GM23248 (cell line): Measurements from ENCODE around the gene MRPL40. TPM values are rescaled to one million over a fixed set of nuclear protein-coding genes. Genes with fewer than 3 reads are reported as not detected.
A peak's percentile ranks its signal among the peaks of the same experiment; 100 is the strongest.

Source experiments
- DNase-seq: peaks from one replicate; pipeline ENCODE4 v3.0.0-alpha.2; 2015
- H2AFZ ChIP-seq: fragments of 200-600 bp; sonication (generic); 2 replicates; pipeline ENCODE4 v1.6.1; 2016; ENCODE audit warnings: antibody characterized with exemption
- H3F3A ChIP-seq: fragments of 200-600 bp; sonication (generic); 2 replicates; pipeline ENCODE4 v1.6.1; 2016; ENCODE audit warnings: mild to moderate bottlenecking, antibody characterized with exemption, mixed run types; ENCODE audit not compliant: insufficient read depth
- H3K27ac ChIP-seq: fragments of 200-600 bp; sonication (generic); 2 replicates; pipeline ENCODE4 v1.5.1; 2016; ENCODE audit warnings: mild to moderate bottlenecking
- H3K27me3 ChIP-seq: fragments of 200-600 bp; sonication (generic); replicated peaks from 2 replicates; pipeline ENCODE4 v1.6.1; 2016; ENCODE audit warnings: mild to moderate bottlenecking; ENCODE audit not compliant: insufficient read depth
- H3K36me3 ChIP-seq: fragments of 200-600 bp; sonication (generic); 2 replicates; pipeline ENCODE4 v1.6.1; 2016; ENCODE audit warnings: low read depth, mild to moderate bottlenecking
- H3K4me1 ChIP-seq: fragments of 200-600 bp; sonication (generic); 2 replicates; pipeline ENCODE4 v1.6.1; 2016; ENCODE audit warnings: mild to moderate bottlenecking; ENCODE audit not compliant: insufficient read depth
- H3K4me2 ChIP-seq: fragments of 200-600 bp; sonication (generic); one replicate; pipeline ENCODE4 v1.6.1; 2016; ENCODE audit warnings: mild to moderate bottlenecking; ENCODE audit not compliant: unreplicated experiment
- H3K4me3 ChIP-seq: fragments of 200-600 bp; sonication (generic); 2 replicates; pipeline ENCODE4 v1.5.1; 2016; ENCODE audit warnings: mild to moderate bottlenecking
- H3K79me2 ChIP-seq: fragments of 200-600 bp; sonication (generic); 2 replicates; pipeline ENCODE4 v1.6.1; 2016; ENCODE audit warnings: mild to moderate bottlenecking; ENCODE audit not compliant: insufficient read depth
- H3K9ac ChIP-seq: fragments of 200-600 bp; sonication (generic); 2 replicates; pipeline ENCODE4 v1.6.1; 2016; ENCODE audit warnings: mild to moderate bottlenecking
- H3K9me2 ChIP-seq: fragments of 200-600 bp; sonication (generic); 2 replicates; pipeline ENCODE4 v1.6.1; 2016; ENCODE audit warnings: mixed run types, mild to moderate bottlenecking, moderate library complexity; ENCODE audit not compliant: insufficient read depth
- H3K9me3 ChIP-seq: fragments of 200-600 bp; sonication (generic); one replicate; pipeline ENCODE4 v1.6.1; 2017; ENCODE audit warnings: low read depth
- H4K20me1 ChIP-seq: fragments of 200-600 bp; sonication (generic); 2 replicates; pipeline ENCODE4 v1.6.0; 2016; ENCODE audit not compliant: insufficient read depth
- EZH2 ChIP-seq: fragments of 200-600 bp; sonication (generic); IDR thresholded peaks from 2 replicates; pipeline ENCODE4 v1.6.1; 2018; ENCODE audit warnings: antibody characterized with exemption, mild to moderate bottlenecking; ENCODE audit not compliant: insufficient read depth, poor library complexity, severe bottlenecking
- EZH2phosphoT487 ChIP-seq: fragments of 200-600 bp; sonication (generic); IDR thresholded peaks from 2 replicates; pipeline ENCODE4 v1.6.1; 2018; ENCODE audit warnings: antibody characterized with exemption, moderate library complexity, mild to moderate bottlenecking, low read depth; ENCODE audit not compliant: insufficient read depth
- WGBS, 2 experiments: methylation state at CpG; one replicate each; pipeline ENCODE4 v1.1.6; 2015 to 2017; ENCODE audit warnings: low lambda C conversion rate in 2 of 2, low coverage in 1 of 2; ENCODE audit errors: missing lambda C conversion rate in 2 of 2; 5-methylcytosine and 5-hydroxymethylcytosine counted together
- in situ Hi-C: fragments of 300-500 bp; cut with MboI; formaldehyde crosslinking; loops from 2 replicates; pipeline ENCODE4 v1.15.0; 2020
- polyA plus RNA-seq: library from polyadenylated mRNA; unstranded; fragments of >200 nt; fragmentation: Nextera tagmentation; extraction: Ambion mirVana; gene quantifications from 2 replicates; pipeline ENCODE4 v1.2.1, GENCODE V29; 2016
- total RNA-seq: library from RNA; depleted of rRNA; stranded (reverse); fragments of >200 nt; shearing (Covaris generic); gene quantifications from 2 replicates; pipeline ENCODE4 v1.2.3, GENCODE V29; 2014

The MRPL40 gene
- total and polyA plus RNA-seq, 2 experiments from 2014 or later = 37.6 to 81.9 TPM

- H3K79me2 ChIP-seq = no peaks in the 10 kb centered on the region
- no peak for DNase-seq
- no peaks in the 10 kb centered on the region for H4K20me1 ChIP-seq
- no peak overlapping the region for H3K27ac ChIP-seq
- H3F3A ChIP-seq = peaks cover 20% of the 10 kb centered on the region; the same call in 1 of the 2 replicates
- TF ChIP-seq EZH2 = no peak
- TF ChIP-seq EZH2phosphoT487 = no peak
- H3K4me1 ChIP-seq = peaks cover 7% of the 10 kb centered on the region; the same call in 1 of the 2 replicates
- no peak overlapping the region for H2AFZ ChIP-seq
- H3K36me3 ChIP-seq = peaks cover 39% of the 10 kb centered on the region
- H3K4me2 ChIP-seq = no peak overlapping the region
- H3K9me3 ChIP-seq = no peaks in the 10 kb centered on the region
- WGBS, 2 experiments = 98 to 99% methylated on average over 5 of the region's 5 CpGs
- no peaks in the 10 kb centered on the region for H3K27me3 ChIP-seq
- H3K9me2 ChIP-seq = no peaks in the 10 kb centered on the region
- in situ Hi-C loops = no loop called here
- H3K4me3 ChIP-seq = no peak overlapping the region
- no peak overlapping the region for H3K9ac ChIP-seq
Observed at GRCh38 chr22:19453718-19454117, 21.4 kb downstream of the MRPL40 start.

- H3F3A ChIP-seq = 0 out of 2 replicates have a peak, but pooled peaks cover 16% of the 10 kb centered on the region
- no peaks in the 10 kb centered on the region for H3K9me3 ChIP-seq
- no peaks in the 10 kb centered on the region for H3K27me3 ChIP-seq
- H3K27ac ChIP-seq = no peak overlapping the region
- in situ Hi-C loops = no loop called here
- no peaks in the 10 kb centered on the region for H3K79me2 ChIP-seq
- H3K4me3 ChIP-seq = no peak overlapping the region
- H3K9me2 ChIP-seq = no peaks in the 10 kb centered on the region
- DNase-seq = no peak
- no peak for TF ChIP-seq EZH2
- TF ChIP-seq EZH2phosphoT487 = no peak
- H3K36me3 ChIP-seq = peaks cover 44% of the 10 kb centered on the region
- no peak overlapping the region for H3K9ac ChIP-seq
- 74 to 77% methylated on average over 6 of the region's 6 CpGs for WGBS, 2 experiments
- H2AFZ ChIP-seq = no peak overlapping the region
- H3K4me2 ChIP-seq = no peak overlapping the region
- peaks cover 7% of the 10 kb centered on the region; the same call in 1 of the 2 replicates for H3K4me1 ChIP-seq
- H4K20me1 ChIP-seq = no peaks in the 10 kb centered on the region
Observed at GRCh38 chr22:19454156-19454555, 21.8 kb downstream of the MRPL40 start.

GRCh38 chr22:19455033-19455432 lies 22.7 kb downstream of the MRPL40 start:
- H3K27me3 ChIP-seq = no peaks in the 10 kb centered on the region
- WGBS, 2 experiments = 96 to 100% methylated on average over 2 of the region's 2 CpGs
- H3K4me1 ChIP-seq = peaks cover 7% of the 10 kb centered on the region; the same call in 1 of the 2 replicates
- H3F3A ChIP-seq = 0 out of 2 replicates have a peak, but pooled peaks cover 10% of the 10 kb centered on the region
- H3K4me2 ChIP-seq = no peak overlapping the region
- in situ Hi-C loops = no loop called here
- H3K9me2 ChIP-seq = no peaks in the 10 kb centered on the region
- no peak overlapping the region for H3K9ac ChIP-seq
- H3K27ac ChIP-seq = no peak overlapping the region
- no peaks in the 10 kb centered on the region for H4K20me1 ChIP-seq
- H3K4me3 ChIP-seq = no peak overlapping the region
- no peaks in the 10 kb centered on the region for H3K79me2 ChIP-seq
- no peak overlapping the region for H2AFZ ChIP-seq
- no peak for TF ChIP-seq EZH2
- no peak for TF ChIP-seq EZH2phosphoT487
- H3K9me3 ChIP-seq = no peaks in the 10 kb centered on the region
- peaks cover 41% of the 10 kb centered on the region for H3K36me3 ChIP-seq
- no peak for DNase-seq

GRCh38 chr22:19455585-19456370 lies 23.4 kb downstream of the MRPL40 start:
- TF ChIP-seq EZH2 (no peak), EZH2phosphoT487 (no peak)
- H4K20me1 ChIP-seq = no peaks in the 10 kb centered on the region
- H2AFZ ChIP-seq = no peak overlapping the region
- H3K4me3 ChIP-seq = no peak overlapping the region
- DNase-seq = peak; percentile 32
- no peaks in the 10 kb centered on the region for H3K79me2 ChIP-seq
- no peaks in the 10 kb centered on the region for H3K27me3 ChIP-seq
- H3K9me2 ChIP-seq = no peaks in the 10 kb centered on the region
- H3K4me2 ChIP-seq = no peak overlapping the region
- H3K9ac ChIP-seq = no peak overlapping the region
- H3K9me3 ChIP-seq = no peaks in the 10 kb centered on the region
- H3K36me3 ChIP-seq = peaks cover 35% of the 10 kb centered on the region
- no peak overlapping the region for H3K27ac ChIP-seq
- 34 to 39% methylated on average over 4 of the region's 4 CpGs for WGBS, 2 experiments
- 0 out of 2 replicates have a peak, but pooled peaks cover 10% of the 10 kb centered on the region for H3F3A ChIP-seq
- in situ Hi-C loops = no loop called here
- H3K4me1 ChIP-seq = peaks cover 7% of the 10 kb centered on the region; the same call in 1 of the 2 replicates
